Activated naive CD8-positive, alpha-beta T cell (primary cell): ENCODE data around the gene METTL15.
"Not testable (repeated sequence)": the region's sequence is repeated elsewhere in the genome, so short reads cannot be mapped to it uniquely, and the experiment has no call there.

Source experiments
- H3K27ac Mint-ChIP-seq: one replicate; pipeline ENCODE4 v1.8.0; 2021; ENCODE audit warnings: mixed read lengths
- H3K27me3 Mint-ChIP-seq: one replicate; pipeline ENCODE4 v1.8.0; 2021; ENCODE audit warnings: mixed read lengths
- H3K36me3 Mint-ChIP-seq: one replicate; pipeline ENCODE4 v1.8.0; 2021; ENCODE audit warnings: mixed read lengths
- H3K4me1 Mint-ChIP-seq: one replicate; pipeline ENCODE4 v1.8.0; 2021; ENCODE audit warnings: low read depth, mixed read lengths
- H3K4me3 Mint-ChIP-seq: one replicate; pipeline ENCODE4 v1.8.0; 2021; ENCODE audit warnings: mild to moderate bottlenecking, mixed read lengths
- H3K9me3 Mint-ChIP-seq: one replicate; pipeline ENCODE4 v1.8.0; 2021; ENCODE audit warnings: low read depth, mixed read lengths

METTL15 gene

GRCh38 chr11:28339488-28339887 lies 231.3 kb downstream of the METTL15 start:
- Mint-ChIP-seq H3K36me3 (peaks cover 6% of the 10 kb centered on the region), H3K27me3 (no peaks in the 10 kb centered on the region), H3K27ac (no peak overlapping the region), H3K9me3 (peaks cover 36% of the 10 kb centered on the region), H3K4me3 (no peak overlapping the region), H3K4me1 (no peaks in the 10 kb centered on the region)

DNA sequence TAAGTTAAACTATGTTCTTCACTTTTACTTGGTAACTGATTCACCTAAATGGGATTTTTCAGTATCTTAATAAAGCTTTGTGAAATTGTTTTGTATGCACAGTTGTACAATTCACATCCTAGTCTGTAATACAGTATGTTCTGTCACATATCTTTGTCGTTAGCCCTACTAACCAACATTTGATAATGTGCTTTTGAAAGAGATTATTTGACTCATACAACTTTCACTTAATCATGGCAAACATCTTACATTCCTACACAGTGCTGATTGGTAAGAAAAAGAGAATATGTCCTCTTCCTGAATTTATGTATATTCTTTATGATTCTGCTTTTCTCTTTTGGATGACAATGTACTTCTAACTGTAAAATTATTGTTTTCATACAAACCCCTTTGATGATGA lies 234.5 kb downstream of the METTL15 start:
- Mint-ChIP-seq H3K4me3 (no peak overlapping the region), H3K36me3 (peaks cover 6% of the 10 kb centered on the region), H3K27me3 (no peaks in the 10 kb centered on the region), H3K9me3 (peaks cover 32% of the 10 kb centered on the region), H3K27ac (no peak overlapping the region), H3K4me1 (no peaks in the 10 kb centered on the region)

GRCh38 chr11:28343304-28344233 lies 235.4 kb downstream of the METTL15 start:
- Mint-ChIP-seq H3K9me3 (peaks cover 26% of the 10 kb centered on the region), H3K36me3 (peaks cover 6% of the 10 kb centered on the region), H3K27me3 (no peaks in the 10 kb centered on the region), H3K4me1 (no peaks in the 10 kb centered on the region), H3K27ac (no peak overlapping the region), H3K4me3 (no peak overlapping the region)

DNA sequence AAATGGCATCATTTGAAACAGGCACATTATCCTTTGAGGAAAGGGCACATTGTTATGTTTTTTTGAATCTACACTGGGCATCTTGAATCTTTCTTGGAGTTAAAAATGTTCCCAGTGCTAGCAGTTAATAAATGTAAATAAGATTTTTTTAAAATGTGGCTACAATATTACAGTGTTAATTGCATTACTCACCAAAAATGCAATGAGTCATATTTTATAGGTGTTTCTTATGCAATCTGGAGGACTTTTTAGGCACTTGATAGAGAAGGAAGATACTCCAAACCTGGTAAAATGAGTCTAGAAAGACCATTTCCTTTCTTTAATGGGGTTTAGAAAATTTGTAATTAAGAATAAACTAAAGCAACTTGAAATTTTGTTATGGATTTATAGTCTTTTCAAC lies 238.0 kb downstream of the METTL15 start:
- Mint-ChIP-seq H3K27me3 (no peaks in the 10 kb centered on the region), H3K4me3 (no peak overlapping the region), H3K9me3 (peaks cover 9% of the 10 kb centered on the region), H3K4me1 (no peaks in the 10 kb centered on the region), H3K36me3 (no peaks in the 10 kb centered on the region), H3K27ac (no peak overlapping the region)

DNA sequence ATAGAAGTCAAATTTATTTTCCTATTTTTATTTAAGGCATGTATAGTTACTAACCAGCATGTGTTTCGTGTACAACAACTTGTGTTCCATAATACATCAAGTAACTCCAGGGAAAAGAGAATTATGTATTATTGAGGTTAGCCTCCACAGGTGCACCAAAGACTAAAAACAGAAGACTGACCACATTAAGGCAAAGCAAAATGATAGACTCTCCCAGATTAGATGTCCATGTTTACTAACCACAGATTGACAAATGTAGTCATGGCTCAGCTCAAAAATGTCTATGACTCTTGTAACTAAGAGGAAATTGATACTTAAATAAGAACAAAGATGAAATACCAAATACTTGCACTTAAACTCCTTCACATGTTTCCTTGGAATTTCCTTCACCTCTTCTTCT lies 238.5 kb downstream of the METTL15 start:
- H3K4me1 Mint-ChIP-seq: no peaks in the 10 kb centered on the region
- H3K4me3 Mint-ChIP-seq: no peak overlapping the region
- peaks cover 7% of the 10 kb centered on the region for H3K9me3 Mint-ChIP-seq
- peaks cover 2% of the 10 kb centered on the region for H3K36me3 Mint-ChIP-seq
- no peak overlapping the region for H3K27ac Mint-ChIP-seq
- no peaks in the 10 kb centered on the region for H3K27me3 Mint-ChIP-seq

DNA sequence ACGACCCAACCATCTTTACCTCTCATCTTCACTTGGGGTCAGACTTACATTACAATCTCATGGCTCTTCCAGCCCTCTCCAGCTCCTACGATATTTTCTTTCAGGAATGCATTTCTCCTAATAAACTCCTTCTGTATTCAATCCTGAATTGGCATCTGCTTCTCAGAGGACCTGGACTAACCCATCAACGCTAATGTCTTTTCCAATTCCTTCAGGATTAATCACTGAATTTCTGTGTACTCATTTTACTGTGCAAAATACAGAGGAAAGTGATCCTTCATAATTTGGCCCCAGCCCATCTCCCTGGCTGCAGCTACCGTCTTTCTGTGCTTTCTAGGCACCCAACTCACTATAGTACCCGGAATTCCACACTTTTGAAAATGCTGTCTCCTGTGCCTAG lies 239.2 kb downstream of the METTL15 start:
- no peaks in the 10 kb centered on the region for H3K27me3 Mint-ChIP-seq
- H3K9me3 Mint-ChIP-seq: peaks cover 5% of the 10 kb centered on the region
- peaks cover 2% of the 10 kb centered on the region for H3K36me3 Mint-ChIP-seq
- no peak overlapping the region for H3K27ac Mint-ChIP-seq
- H3K4me1 Mint-ChIP-seq: no peaks in the 10 kb centered on the region
- H3K4me3 Mint-ChIP-seq: no peak overlapping the region

- no peak overlapping the region for H3K27ac Mint-ChIP-seq
- H3K9me3 Mint-ChIP-seq: no peaks in the 10 kb centered on the region
- no peak overlapping the region for H3K4me3 Mint-ChIP-seq
- H3K4me1 Mint-ChIP-seq: no peaks in the 10 kb centered on the region
- peaks cover 6% of the 10 kb centered on the region for H3K36me3 Mint-ChIP-seq
- no peaks in the 10 kb centered on the region for H3K27me3 Mint-ChIP-seq
Measured at GRCh38 chr11:28350216-28350615, 242.0 kb downstream of the METTL15 start.

DNA sequence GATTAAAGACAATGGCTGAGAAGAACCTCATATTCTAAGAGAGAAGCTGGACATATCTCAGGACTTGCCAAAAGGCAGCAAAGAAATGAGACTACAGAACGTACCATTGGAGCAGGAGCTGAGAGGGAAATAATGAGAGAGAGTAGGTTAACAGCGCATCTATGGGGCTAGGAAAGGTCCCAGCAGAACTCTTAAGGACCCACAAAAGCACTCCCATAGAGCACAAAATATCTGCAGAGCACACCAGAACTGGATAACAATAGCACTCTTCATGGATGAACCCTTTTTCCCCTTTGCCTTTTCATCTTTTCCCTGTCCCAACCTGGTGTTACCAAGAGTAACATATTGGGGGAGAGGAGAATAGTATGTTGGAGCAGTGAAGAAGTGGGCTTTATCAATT lies 245.8 kb downstream of the METTL15 start:
- Mint-ChIP-seq H3K27ac (no peak overlapping the region), H3K27me3 (no peaks in the 10 kb centered on the region), H3K36me3 (peaks cover 6% of the 10 kb centered on the region)

GRCh38 chr11:28366549-28367346 lies 258.6 kb downstream of the METTL15 start:
- no peak overlapping the region for H3K4me3 Mint-ChIP-seq
- H3K36me3 Mint-ChIP-seq: peaks cover 30% of the 10 kb centered on the region
- no peaks in the 10 kb centered on the region for H3K4me1 Mint-ChIP-seq
- peaks cover 34% of the 10 kb centered on the region for H3K9me3 Mint-ChIP-seq
- no peaks in the 10 kb centered on the region for H3K27me3 Mint-ChIP-seq
- no peak overlapping the region for H3K27ac Mint-ChIP-seq

More for the DNA sequence above, 245.8 kb downstream of the METTL15 start:
- H3K4me3 Mint-ChIP-seq: no peak overlapping the region
- H3K4me1 Mint-ChIP-seq: no peaks in the 10 kb centered on the region
- H3K9me3 Mint-ChIP-seq: no peaks in the 10 kb centered on the region

DNA sequence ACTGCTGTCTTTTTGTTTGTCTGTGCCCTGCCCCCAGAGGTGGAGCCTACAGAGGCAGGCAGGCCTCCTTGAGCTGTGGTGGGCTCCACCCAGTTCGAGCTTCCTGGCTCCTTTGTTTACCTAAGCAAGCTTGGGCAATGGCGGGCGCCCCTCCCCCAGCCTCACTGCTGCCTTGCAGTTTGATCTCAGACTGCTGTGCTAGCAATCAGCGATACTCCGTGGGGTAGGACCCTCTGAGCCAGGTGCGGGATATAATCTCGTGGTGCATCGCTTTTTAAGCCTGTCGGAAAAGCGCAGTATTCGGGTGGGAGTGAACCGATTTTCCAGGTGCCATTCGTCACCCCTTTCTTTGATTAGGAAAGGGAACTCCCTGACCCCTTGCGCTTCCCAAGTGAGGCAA lies 269.9 kb downstream of the METTL15 start:
- not testable (repeated sequence) for H3K27ac Mint-ChIP-seq, H3K4me3 Mint-ChIP-seq, H3K27me3 Mint-ChIP-seq, H3K4me1 Mint-ChIP-seq
- peaks cover 16% of the 10 kb centered on the region for H3K36me3 Mint-ChIP-seq
- H3K9me3 Mint-ChIP-seq: peaks cover 15% of the 10 kb centered on the region
